Posterior vena cava (tissue), 2 donors: ENCODE measurements around the gene STRN4. TPM values are rescaled to one million over a fixed set of nuclear protein-coding genes. Genes with fewer than 3 reads are reported as not detected.
"Not testable (repeated sequence)": the region's sequence is repeated elsewhere in the genome, so short reads cannot be mapped to it uniquely, and the experiment has no call there.

Experiments used
- DNase-seq: peaks from one replicate; pipeline ENCODE4 v3.0.0-alpha.2; 2020; ENCODE audit warnings: low spot score
- intact Hi-C, 2 donors: fragments of 100-400 bp; cut with DNase I; formaldehyde crosslinking; loops; one replicate each; pipeline versions ENCODE4 v1.14.1 to v1.14.2; 2022 to 2023
- long read RNA-seq, 2 donors: library from polyadenylated mRNA; unstranded; transcript quantifications; one replicate each; pipeline ENCODE4 v2.0.0, GENCODE V29; 2020 to 2021
- total RNA-seq, 2 donors: library from RNA; stranded (reverse); fragmentation: NEBNext Ultra II Directional; extraction: Animal tissue kit (Norgen Biotek cat#: 25700); gene quantifications; one replicate each; pipeline ENCODE4 v1.2.1, GENCODE V29; 2021
- donor health status: DM: yes; HTN: yes; CAD: no.
- donor health status: DM: yes; HTN: yes; CAD: no.

STRN4 gene
- total RNA-seq = 10 to 100 TPM; 58.6 to 71.8 TPM
- long read RNA-seq, donor 1, transcript STRN4-201 (18 exons, 3,210 nt) = major isoform, 20 of 37 reads
- long read RNA-seq, donor 1, partial matches to known transcripts = 14 of 37 reads
- long read RNA-seq, donor 1, other reads (novel, unspliced or antisense) = 1 of 37 reads
- long read RNA-seq, donor 2, partial matches to known transcripts = 26 of 35 reads
- long read RNA-seq, donor 2, other reads (novel, unspliced or antisense) = 4 of 35 reads

GRCh38 chr19:46746281-46747057, at the start of gene STRN4:
TSS of gene STRN4 (minus strand) at chr19:46746450. CDS start at chr19:46746430, 20 bp downstream.
- intact Hi-C loops = loop anchor here in 1 of 2 donors (5.0 kb wide), 1 partner anchor 704 kb away; the partner anchor contains the start of gene IGFL4

GRCh38 chr19:46791944-46792343, 45.7 kb upstream of the STRN4 start:
- intact Hi-C loops = loop anchor here in 1 of 2 donors (5.0 kb wide), 1 partner anchor 45 kb away; no protein-coding TSS in a partner anchor
- DNase-seq = no peak

More at GRCh38 chr19:46746281-46747057, at the start of gene STRN4:
- DNase-seq = no peak

- no peak for DNase-seq
- intact Hi-C loops = no loop called here
Observed at GRCh38 chr19:46789371-46789770, 43.1 kb upstream of the STRN4 start.

GRCh38 chr19:46788968-46789338, 42.7 kb upstream of the STRN4 start:
- intact Hi-C loops = no loop called here

GRCh38 chr19:46788262-46788967, 42.2 kb upstream of the STRN4 start, which contains the start of gene SLC1A5:
TSS of gene SLC1A5 (minus strand) at chr19:46788594. CDS start at chr19:46787965, 629 bp downstream.
- peak; percentile 99 for DNase-seq

More at GRCh38 chr19:46788968-46789338, 42.7 kb upstream of the STRN4 start:
- no peak for DNase-seq

GRCh38 chr19:46787331-46788261, 41.3 kb upstream of the STRN4 start:
- peak; percentile 90 for DNase-seq
- intact Hi-C loops = no loop called here

More at GRCh38 chr19:46788262-46788967, 42.2 kb upstream of the STRN4 start, which contains the start of gene SLC1A5:
- intact Hi-C loops = no loop called here

- intact Hi-C loops = no loop called here
- DNase-seq = no peak
Observed at GRCh38 chr19:46787040-46787330, 40.7 kb upstream of the STRN4 start.

- DNase-seq = peak; percentile 93
- intact Hi-C loops = no loop called here
Observed at GRCh38 chr19:46786236-46787039, 40.2 kb upstream of the STRN4 start.

- DNase-seq = no peak
- intact Hi-C loops = no loop called here
Observed at GRCh38 chr19:46785980-46786235, 39.7 kb upstream of the STRN4 start.

- intact Hi-C loops = no loop called here
- no peak for DNase-seq
Observed at GRCh38 chr19:46785054-46785979, 39.1 kb upstream of the STRN4 start.

GRCh38 chr19:46784262-46785053, 38.2 kb upstream of the STRN4 start:
- peak; percentile 93 for DNase-seq
- intact Hi-C loops = no loop called here

GRCh38 chr19:46783670-46784069, 37.4 kb upstream of the STRN4 start:
- intact Hi-C loops = no loop called here
- no peak for DNase-seq

GRCh38 chr19:46782355-46783019, 36.2 kb upstream of the STRN4 start:
- DNase-seq = no peak
- intact Hi-C loops = no loop called here

- DNase-seq, intact Hi-C loops: not testable (repeated sequence)
Observed at GRCh38 chr19:46777956-46778645, 31.9 kb upstream of the STRN4 start.
